Neural crest cell (in vitro differentiated cells): ENCODE measurements around the gene LACC1. TPM values are rescaled to one million over a fixed set of nuclear protein-coding genes. Genes with fewer than 3 reads are reported as not detected.

Experiments
- DNase-seq: peaks from one replicate; pipeline ENCODE4 v3.0.0; 2021; ENCODE audit warnings: low read depth, mixed read lengths, low spot score
- H3K27ac Mint-ChIP-seq: one replicate; pipeline ENCODE4 v1.8.0; 2021; ENCODE audit warnings: mild to moderate bottlenecking, mixed read lengths; ENCODE audit not compliant: unreplicated experiment
- H3K27me3 Mint-ChIP-seq: 2 replicates; pipeline ENCODE4 v1.8.0; 2021; ENCODE audit warnings: low read depth, mild to moderate bottlenecking, mixed read lengths
- H3K36me3 Mint-ChIP-seq: 2 replicates; pipeline ENCODE4 v1.8.0; 2021; ENCODE audit warnings: low read depth, mild to moderate bottlenecking, mixed read lengths
- H3K4me1 Mint-ChIP-seq: 2 replicates; pipeline ENCODE4 v1.8.0; 2021; ENCODE audit warnings: mixed read lengths
- H3K4me3 Mint-ChIP-seq: one replicate; pipeline ENCODE4 v1.8.0; 2021; ENCODE audit warnings: mild to moderate bottlenecking, mixed read lengths
- H3K9me3 Mint-ChIP-seq: 2 replicates; pipeline ENCODE4 v1.8.0; 2021; ENCODE audit warnings: mixed read lengths
- CTCF ChIP-seq: fragments of 200-600 bp; sonication (generic); conservative IDR thresholded peaks from 2 replicates; pipeline ENCODE4 v1.5.0; 2021; ENCODE audit warnings: antibody characterized with exemption, mild to moderate bottlenecking
- total RNA-seq: library from RNA; stranded (reverse); gene quantifications from 2 replicates; pipeline ENCODE4 v1.2.1, GENCODE V29; 2021

The LACC1 gene
- total RNA-seq, 1 donor from 2014 or later = 0.75 TPM

- Mint-ChIP-seq H3K36me3 (peaks cover 21% of the 10 kb centered on the region), H3K27ac (no peak overlapping the region), H3K4me1 (no peaks in the 10 kb centered on the region), H3K9me3 (peaks cover 11% of the 10 kb centered on the region), H3K27me3 (no peaks in the 10 kb centered on the region), H3K4me3 (no peak overlapping the region)
- no peak for TF ChIP-seq CTCF
- DNase-seq = no peak
Observed at GRCh38 chr13:43864921-43865320, 14.8 kb upstream of the LACC1 start.

- Mint-ChIP-seq H3K4me3 (no peak overlapping the region), H3K9me3 (peaks cover 11% of the 10 kb centered on the region), H3K4me1 (no peaks in the 10 kb centered on the region), H3K36me3 (peaks cover 21% of the 10 kb centered on the region), H3K27me3 (no peaks in the 10 kb centered on the region), H3K27ac (no peak overlapping the region)
- no peak for DNase-seq
- TF ChIP-seq CTCF = no peak
Observed at GRCh38 chr13:43865892-43866291, 13.8 kb upstream of the LACC1 start.

GRCh38 chr13:43872181-43872580, 7.5 kb upstream of the LACC1 start:
- Mint-ChIP-seq H3K4me1 (no peaks in the 10 kb centered on the region), H3K9me3 (no peaks in the 10 kb centered on the region), H3K27me3 (no peaks in the 10 kb centered on the region), H3K27ac (no peak overlapping the region), H3K4me3 (no peak overlapping the region), H3K36me3 (no peaks in the 10 kb centered on the region)
- TF ChIP-seq CTCF = no peak
- DNase-seq = no peak

GRCh38 chr13:43874504-43875092, 5.1 kb upstream of the LACC1 start:
- H3K27ac Mint-ChIP-seq = no peak overlapping the region
- peaks cover 9% of the 10 kb centered on the region for H3K4me1 Mint-ChIP-seq
- no peaks in the 10 kb centered on the region for H3K9me3 Mint-ChIP-seq
- H3K27me3 Mint-ChIP-seq = peaks cover 11% of the 10 kb centered on the region
- peak; percentile 75 for TF ChIP-seq CTCF
- DNase-seq = no peak
- H3K4me3 Mint-ChIP-seq = no peak overlapping the region
- H3K36me3 Mint-ChIP-seq = no peaks in the 10 kb centered on the region

GRCh38 chr13:43876366-43876765, 3.3 kb upstream of the LACC1 start:
- H3K27ac Mint-ChIP-seq = no peak overlapping the region
- H3K4me1 Mint-ChIP-seq = peaks cover 16% of the 10 kb centered on the region
- H3K9me3 Mint-ChIP-seq = no peaks in the 10 kb centered on the region
- H3K36me3 Mint-ChIP-seq = no peaks in the 10 kb centered on the region
- peaks cover 28% of the 10 kb centered on the region for H3K27me3 Mint-ChIP-seq
- no peak for DNase-seq
- H3K4me3 Mint-ChIP-seq = no peak overlapping the region
- no peak for TF ChIP-seq CTCF

GRCh38 chr13:43877326-43877725, 2.4 kb upstream of the LACC1 start:
- no peak overlapping the region for H3K27ac Mint-ChIP-seq
- H3K9me3 Mint-ChIP-seq = no peaks in the 10 kb centered on the region
- H3K36me3 Mint-ChIP-seq = no peaks in the 10 kb centered on the region
- no peak for DNase-seq
- H3K4me1 Mint-ChIP-seq = peaks cover 16% of the 10 kb centered on the region
- peaks cover 37% of the 10 kb centered on the region for H3K27me3 Mint-ChIP-seq
- H3K4me3 Mint-ChIP-seq = peak overlapping the region; percentile 91
- no peak for TF ChIP-seq CTCF
